ENCODE data around the gene PGF.
"Not testable (repeated sequence)": the region's sequence is repeated elsewhere in the genome, so short reads cannot be mapped to it uniquely, and the experiment has no call there.

The PGF gene

DNA sequence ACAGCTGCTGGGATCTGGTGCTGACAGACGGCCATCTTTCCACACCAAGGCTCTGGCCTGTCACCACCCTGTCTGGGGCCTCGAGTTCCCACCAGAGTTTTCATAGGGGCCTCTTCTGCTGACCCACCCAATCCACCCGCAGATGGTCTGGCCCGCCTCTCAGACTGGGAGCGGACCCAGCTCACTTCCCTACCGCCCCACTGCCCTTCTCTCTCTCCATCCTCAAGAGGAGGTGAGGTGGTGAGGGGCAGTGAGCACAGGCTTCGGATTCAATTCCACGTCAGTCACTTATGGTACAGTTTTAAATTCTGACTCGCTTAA lies 20.1 kb downstream of the PGF start:
- TF ChIP-seq, protein P1, sequence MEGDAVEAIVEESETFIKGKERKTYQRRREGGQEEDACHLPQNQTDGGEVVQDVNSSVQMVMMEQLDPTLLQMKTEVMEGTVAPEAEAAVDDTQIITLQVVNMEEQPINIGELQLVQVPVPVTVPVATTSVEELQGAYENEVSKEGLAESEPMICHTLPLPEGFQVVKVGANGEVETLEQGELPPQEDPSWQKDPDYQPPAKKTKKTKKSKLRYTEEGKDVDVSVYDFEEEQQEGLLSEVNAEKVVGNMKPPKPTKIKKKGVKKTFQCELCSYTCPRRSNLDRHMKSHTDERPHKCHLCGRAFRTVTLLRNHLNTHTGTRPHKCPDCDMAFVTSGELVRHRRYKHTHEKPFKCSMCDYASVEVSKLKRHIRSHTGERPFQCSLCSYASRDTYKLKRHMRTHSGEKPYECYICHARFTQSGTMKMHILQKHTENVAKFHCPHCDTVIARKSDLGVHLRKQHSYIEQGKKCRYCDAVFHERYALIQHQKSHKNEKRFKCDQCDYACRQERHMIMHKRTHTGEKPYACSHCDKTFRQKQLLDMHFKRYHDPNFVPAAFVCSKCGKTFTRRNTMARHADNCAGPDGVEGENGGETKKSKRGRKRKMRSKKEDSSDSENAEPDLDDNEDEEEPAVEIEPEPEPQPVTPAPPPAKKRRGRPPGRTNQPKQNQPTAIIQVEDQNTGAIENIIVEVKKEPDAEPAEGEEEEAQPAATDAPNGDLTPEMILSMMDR (IDR thresholded peaks at IDR 0.05; ENCODE audit: low read depth, low read length, missing control alignments) = no peak
- H3K4me3 ChIP-seq (replicated peaks; ENCODE audit: low read depth, low read length) = no peak overlapping the region
- no peak for DNase-seq (ENCODE audit: extremely low read depth, low read depth)

DNA sequence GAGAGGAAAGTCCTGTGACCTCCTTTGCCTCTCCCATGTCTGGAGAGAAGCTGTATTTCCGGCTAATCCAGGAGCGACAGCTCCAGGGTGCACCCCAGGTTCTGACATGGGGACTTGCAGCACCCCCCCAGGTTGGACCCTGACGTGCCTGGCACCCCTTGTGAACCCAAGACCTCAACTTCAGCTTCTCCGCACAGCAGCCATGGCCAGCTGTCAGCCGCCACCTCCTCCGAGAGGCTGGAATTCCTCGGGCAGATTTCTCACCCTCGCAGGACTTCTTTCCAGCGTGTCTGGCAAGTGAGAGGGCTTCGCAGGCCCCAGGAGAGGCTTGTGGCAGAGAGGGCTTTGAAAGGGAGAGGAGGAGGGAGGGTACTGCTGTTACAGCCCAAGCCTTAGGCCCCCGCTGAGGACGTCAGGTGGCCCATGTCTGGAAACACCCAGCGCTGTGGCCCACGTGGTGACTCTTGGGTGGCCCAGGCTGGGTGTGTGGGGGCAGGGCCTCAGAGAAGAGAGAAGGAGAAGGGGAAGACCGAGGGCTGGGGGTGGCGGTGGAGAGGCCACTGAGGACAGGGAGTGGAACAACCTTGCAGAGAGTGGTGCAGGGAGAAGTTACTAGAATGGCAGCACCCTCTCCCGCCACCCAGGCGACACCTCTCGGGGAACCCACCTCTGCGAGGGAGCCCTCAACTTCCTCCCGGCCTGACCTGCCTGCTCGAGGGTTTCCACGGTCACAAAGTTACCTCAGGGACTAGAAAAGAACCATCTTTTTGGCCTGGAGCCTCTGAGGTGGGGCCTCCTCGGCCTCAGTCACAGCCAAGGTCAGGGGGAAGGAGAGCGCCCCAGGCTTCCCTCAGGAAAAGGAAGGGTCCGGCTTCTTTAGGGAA lies 20.7 kb downstream of the PGF start:
- no peak for DNase-seq (ENCODE audit: extremely low read depth, low read depth)
- no peak overlapping the region for H3K4me3 ChIP-seq (replicated peaks; ENCODE audit: low read depth, low read length)
- TF ChIP-seq, protein P1 (IDR thresholded peaks at IDR 0.05; ENCODE audit: low read depth, low read length, missing control alignments) = no peak

DNA sequence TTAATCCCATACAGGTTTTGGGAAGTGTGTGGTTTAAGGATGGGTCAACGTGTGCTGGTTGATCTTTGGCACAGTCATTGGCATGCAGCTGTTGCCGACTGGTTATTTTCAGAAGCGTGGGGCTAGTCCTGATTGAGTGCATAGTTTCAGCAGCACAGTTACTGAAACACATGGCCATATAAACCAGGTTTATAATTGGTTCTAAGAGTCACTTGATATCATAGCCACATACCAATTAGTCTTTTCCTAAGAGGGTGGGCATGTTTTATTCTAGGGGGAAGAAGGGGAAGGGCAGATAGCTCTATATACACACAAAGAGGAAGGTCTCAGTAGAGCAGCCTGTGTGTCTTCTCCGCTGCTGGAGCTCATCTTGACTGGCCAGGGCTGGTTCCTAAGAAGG lies 21.4 kb downstream of the PGF start:
- no peak overlapping the region for H3K4me3 ChIP-seq (replicated peaks; ENCODE audit: low read depth, low read length)
- TF ChIP-seq, protein P1 (IDR thresholded peaks at IDR 0.05; ENCODE audit: low read depth, low read length, missing control alignments) = no peak
- DNase-seq (ENCODE audit: extremely low read depth, low read depth) = no peak

DNA sequence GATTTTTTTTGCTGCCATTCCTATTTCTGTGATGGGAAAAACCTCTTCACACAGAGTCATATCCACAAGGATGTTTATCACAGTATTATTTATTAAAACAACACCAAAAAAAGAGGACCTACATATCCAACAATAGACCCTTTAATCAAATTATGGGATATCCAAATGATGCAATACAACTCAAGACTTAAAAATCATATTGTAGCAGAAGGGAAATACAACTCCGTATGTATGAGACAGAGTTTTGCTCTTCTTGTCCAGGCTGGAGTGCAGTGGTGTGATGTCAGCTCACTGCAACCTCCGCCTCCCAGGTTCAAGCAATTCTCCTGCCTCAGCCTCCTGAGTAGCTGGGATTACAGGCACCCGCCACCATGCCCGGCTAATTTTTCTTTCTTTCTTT lies 22.5 kb downstream of the PGF start:
- H3K4me3 ChIP-seq (replicated peaks; ENCODE audit: low read depth, low read length); DNase-seq (ENCODE audit: extremely low read depth, low read depth): not testable (repeated sequence)

DNA sequence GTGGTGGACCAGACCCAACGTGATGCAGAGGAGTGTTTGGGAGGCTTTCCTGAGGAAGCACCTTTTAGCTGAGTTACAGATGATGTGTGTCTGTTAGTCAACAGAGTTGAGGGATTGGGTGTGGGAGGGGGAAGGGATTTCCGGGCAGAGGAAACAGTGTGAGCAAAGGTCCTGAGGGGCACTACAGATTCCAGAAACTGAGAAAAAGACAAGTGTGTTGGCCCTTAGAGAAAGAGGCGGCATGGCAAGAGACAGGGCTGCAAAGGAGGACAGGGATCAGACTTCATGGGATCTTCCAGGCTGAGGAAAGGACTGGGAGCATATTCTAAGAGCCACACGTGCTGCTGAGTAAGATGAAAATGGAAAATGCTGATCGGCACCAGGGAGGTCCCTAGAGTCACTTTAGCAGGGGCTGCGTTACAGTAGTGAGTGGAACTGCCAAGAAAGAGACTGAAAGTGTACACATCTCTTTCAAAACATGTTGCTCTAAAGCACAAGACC lies 22.9 kb downstream of the PGF start:
- no peak overlapping the region for H3K4me3 ChIP-seq (replicated peaks; ENCODE audit: low read depth, low read length)
- TF ChIP-seq, protein P1 (IDR thresholded peaks at IDR 0.05; ENCODE audit: low read depth, low read length, missing control alignments) = no peak
- DNase-seq (ENCODE audit: extremely low read depth, low read depth) = no peak

DNA sequence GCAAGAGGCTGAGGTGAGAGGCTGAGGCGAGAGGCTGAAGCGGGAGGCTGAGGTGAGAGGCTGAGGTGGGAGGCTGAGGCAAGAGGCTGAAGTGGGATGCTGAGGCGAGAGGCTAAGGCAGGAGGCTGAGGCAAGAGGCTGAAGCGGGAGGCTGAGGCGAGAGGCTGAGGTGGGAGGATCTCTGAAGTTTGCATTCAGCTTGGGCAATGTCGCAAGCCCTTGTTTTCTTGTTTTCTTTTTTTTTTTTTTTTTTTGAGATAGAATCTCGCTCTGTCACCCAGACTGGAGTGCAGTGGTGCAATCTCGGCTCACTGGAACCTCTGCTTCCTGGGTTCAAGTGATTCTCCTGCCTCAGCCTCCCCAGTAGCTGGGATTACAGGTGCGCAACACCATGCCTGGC lies 23.7 kb downstream of the PGF start:
- DNase-seq (ENCODE audit: extremely low read depth, low read depth); H3K4me3 ChIP-seq (replicated peaks; ENCODE audit: low read depth, low read length): not testable (repeated sequence)

DNA sequence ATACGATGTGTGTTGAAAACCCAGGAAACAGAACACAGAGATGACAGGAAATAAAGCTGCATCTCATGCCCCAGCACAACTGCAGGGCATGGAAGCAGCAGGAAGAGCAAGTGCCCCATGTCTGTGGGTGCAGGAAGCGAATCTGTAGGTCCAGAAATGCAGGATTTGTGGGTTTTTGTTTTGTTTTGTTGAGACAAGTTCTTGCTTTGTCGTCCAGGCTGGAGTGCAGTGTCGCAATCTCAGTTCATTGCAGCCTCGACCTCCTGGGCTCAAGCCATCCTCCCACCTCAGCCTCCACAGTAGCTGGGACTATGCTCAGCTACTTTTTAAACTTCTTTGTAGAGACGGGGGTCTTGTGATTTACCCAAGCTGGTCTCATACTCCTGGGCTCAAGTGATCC lies 26.2 kb downstream of the PGF start:
- H3K4me3 ChIP-seq (replicated peaks; ENCODE audit: low read depth, low read length) = no peak overlapping the region
- no peak for DNase-seq (ENCODE audit: extremely low read depth, low read depth)
- TF ChIP-seq, protein P1 (IDR thresholded peaks at IDR 0.05; ENCODE audit: low read depth, low read length, missing control alignments) = no peak

DNA sequence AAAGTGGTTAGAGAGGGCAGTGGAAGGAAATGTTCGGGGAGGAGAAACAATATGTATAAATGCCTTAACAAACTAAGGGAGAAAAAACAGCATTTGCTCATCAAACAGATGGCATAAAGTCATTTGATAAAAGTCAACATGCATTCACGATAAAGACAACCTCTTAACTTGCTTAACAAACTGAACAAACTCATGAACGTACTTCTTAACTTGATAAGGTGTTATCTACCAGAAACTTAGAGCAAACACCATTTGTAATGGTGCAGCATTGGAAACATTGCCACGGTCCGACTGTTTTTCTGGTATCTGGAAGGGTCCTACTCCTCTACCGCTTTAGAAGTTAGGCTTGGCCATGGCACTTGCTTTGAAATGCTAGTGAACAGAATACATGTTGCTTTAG lies 28.2 kb downstream of the PGF start:
- TF ChIP-seq, protein P1 (IDR thresholded peaks at IDR 0.05; ENCODE audit: low read depth, low read length, missing control alignments) = no peak
- no peak for DNase-seq (ENCODE audit: extremely low read depth, low read depth)
- H3K4me3 ChIP-seq (replicated peaks; ENCODE audit: low read depth, low read length) = no peak overlapping the region

Data from HFF-Myc (cell line).